ENCODE measurements around the gene EPN1. TPM values are rescaled to one million over a fixed set of nuclear protein-coding genes. Genes with fewer than 3 reads are reported as not detected.

EPN1 gene
- polyA plus RNA-seq, 3 donors: 71.6 to 117 (median 89.0) TPM

GRCh38 chr19:55644842-55645511, 30.0 kb upstream of the EPN1 start:
- WGBS, 3 donors: 89% methylated on average over 27 to 28 of the region's 28 CpGs
- no peak overlapping the region for H3K27ac ChIP-seq (ENCODE audit: low read depth, low read length)

GRCh38 chr19:55645512-55645881, 29.5 kb upstream of the EPN1 start:
- 66 to 75% (median 67%) methylated on average over 5 of the region's 5 CpGs for WGBS, 3 donors

DNA sequence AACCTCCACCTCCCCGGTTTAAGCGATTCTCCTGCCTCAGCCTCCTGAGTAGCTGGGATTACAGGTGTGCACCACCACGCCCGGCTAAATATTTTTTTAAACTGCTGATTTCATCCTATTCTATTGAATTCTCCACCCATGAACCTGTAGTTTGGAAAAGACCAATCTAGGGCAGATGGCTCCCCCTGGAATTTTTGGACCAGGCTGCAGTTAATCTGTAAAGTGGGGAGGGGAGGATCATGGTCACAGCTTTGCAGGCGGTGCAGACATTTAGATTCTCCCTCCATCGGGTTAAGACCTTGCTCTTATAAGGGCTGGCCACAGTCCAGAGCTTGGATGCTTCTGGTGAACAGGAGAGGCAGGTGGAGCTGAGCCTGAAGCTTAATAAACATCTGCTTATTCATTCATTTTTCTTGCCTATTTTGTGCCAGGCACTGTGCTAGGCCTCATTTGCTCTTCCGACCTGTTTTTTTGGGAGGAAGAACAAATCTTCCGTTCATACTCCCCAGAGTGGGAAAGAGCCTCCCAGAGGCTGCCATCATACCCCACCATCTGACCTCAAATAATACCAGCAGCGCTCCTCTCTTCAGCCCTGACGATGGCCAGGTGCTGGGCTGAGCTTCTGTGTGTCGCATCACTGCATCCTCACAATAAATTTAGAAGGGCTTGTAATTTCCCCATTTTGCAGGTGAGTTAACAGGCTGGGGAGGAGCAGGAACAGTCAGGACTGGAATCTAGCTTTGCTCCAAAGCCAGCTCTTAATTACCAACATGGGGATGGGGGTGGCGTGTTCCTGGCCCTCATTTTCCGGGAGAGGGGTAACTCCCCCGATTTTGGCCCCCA, 27.9 kb upstream of the EPN1 start:
- H3K27ac ChIP-seq (ENCODE audit: low read depth, low read length): no peak overlapping the region
- WGBS, 3 donors: 34 to 46% (median 45%) methylated on average over 14 of the region's 14 CpGs

More at GRCh38 chr19:55645512-55645881, 29.5 kb upstream of the EPN1 start:
- H3K27ac ChIP-seq (ENCODE audit: low read depth, low read length): no peak overlapping the region

DNA sequence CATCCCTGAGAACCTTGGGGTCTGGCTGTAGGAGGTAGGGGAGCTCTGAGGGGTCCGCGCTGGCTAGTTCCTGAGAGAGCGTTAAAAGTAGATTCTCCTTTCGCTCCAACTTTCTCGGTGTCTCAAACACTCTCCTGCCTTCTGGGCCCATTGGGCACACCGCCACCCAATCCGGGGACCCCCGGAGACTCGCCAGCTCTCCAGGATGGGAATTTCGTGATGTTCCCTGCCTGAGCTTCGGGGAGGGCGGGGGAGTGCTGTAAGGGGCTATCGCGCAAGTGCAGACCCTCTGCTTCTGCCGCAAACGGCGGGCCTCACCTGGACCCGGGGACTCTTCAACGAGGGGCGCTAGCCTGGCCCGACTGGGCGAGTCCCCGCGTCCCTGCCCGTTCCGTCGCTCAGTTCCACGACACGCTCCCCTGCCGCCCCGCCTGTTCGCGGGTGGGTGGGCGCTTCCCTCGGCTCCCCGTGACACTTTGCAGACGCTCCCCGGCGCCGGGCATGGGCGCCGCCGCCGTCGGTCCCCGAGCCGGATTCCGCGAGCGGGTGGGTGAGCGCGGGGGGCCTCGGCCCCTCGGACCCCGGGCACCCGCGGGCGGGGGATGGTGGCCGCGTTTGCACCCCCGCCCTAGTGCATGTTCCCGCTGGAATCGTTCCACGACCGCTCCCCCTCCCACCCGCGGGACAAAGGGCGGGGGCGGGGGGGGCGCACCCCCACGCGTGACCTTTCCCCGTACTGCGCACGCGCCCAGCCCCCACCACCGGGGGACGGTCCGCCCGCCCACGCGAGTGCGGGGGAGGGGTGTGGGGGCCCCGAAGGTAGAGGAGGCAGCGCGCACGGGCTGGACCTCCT, 27.1 kb upstream of the EPN1 start, which contains the start of gene CCDC106:
Gene CCDC106 (plus strand): TSS at position 481 of the 853 bp plus-strand sequence. CDS start 835 bp downstream, outside the sequence.
- no peak within 1 kb of the TSS for H3K27ac ChIP-seq (ENCODE audit: low read depth, low read length)
- 1 to 2% (median 1%) methylated on average over 78 to 87 of the region's 87 CpGs for WGBS, 3 donors

DNA sequence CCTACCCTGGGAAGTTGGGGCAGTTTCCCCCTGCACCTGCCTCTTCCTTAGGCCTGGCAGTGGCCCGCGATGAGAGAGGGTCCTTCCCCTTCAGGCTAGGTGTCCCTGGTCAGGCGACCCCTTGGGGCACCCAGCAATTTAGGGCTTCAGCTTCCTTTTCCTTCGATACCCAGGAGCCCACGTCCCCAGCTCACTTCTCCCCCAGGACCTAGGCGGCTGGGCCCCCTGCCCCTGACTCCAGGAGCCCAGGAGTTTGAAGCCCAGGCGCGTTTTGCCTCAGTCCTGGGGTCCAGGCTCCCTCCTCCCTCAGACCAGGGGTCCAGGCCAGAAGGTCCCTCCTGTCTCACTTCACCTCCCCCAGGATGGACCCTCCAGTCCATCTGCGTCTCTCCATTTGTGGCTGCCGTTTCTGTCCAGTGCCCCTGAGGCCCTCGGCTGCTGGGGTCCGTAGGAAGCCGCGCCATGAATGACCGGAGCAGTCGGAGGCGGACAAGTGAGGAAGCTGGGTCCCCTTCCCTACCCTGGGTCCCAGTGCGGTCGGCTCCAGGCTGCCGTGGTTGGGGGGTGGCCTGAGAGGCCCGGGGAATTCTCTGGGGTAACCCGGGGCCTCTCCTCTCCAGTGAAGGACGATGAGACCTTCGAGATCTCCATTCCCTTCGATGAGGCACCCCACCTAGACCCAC, 26.3 kb upstream of the EPN1 start:
- WGBS, 3 donors: 19 to 35% (median 19%) methylated on average over 25 of the region's 25 CpGs
- H3K27ac ChIP-seq (ENCODE audit: low read depth, low read length): no peak overlapping the region

GRCh38 chr19:55649268-55650125, 25.5 kb upstream of the EPN1 start:
- no peak overlapping the region for H3K27ac ChIP-seq (ENCODE audit: low read depth, low read length)

DNA sequence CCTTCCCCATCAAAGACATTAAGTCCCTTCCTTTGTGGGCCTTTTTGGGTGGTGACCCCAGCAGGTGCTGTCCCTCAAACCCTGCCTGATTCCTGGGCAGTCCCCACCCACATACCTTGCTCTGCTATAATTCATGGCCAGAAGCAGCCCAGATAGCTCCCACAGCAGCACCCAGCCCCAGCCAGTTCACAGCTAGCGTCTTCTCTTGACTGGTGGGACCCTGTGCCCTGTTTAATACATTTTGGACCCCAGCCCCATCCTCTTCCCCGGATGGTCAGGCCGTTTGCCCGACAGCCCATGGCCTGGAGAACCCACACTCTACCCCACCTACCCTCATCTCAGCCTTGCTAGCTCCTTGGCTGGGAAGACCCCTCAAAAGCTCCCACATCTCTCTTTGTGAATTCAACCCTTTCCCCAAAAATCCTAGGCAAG, 24.9 kb upstream of the EPN1 start:
- H3K27ac ChIP-seq (ENCODE audit: low read depth, low read length): no peak overlapping the region
- WGBS, 3 donors: 89 to 94% (median 93%) methylated on average over 4 of the region's 4 CpGs

More at GRCh38 chr19:55649268-55650125, 25.5 kb upstream of the EPN1 start:
- 68 to 84% (median 74%) methylated on average over 17 of the region's 17 CpGs for WGBS, 3 donors

DNA sequence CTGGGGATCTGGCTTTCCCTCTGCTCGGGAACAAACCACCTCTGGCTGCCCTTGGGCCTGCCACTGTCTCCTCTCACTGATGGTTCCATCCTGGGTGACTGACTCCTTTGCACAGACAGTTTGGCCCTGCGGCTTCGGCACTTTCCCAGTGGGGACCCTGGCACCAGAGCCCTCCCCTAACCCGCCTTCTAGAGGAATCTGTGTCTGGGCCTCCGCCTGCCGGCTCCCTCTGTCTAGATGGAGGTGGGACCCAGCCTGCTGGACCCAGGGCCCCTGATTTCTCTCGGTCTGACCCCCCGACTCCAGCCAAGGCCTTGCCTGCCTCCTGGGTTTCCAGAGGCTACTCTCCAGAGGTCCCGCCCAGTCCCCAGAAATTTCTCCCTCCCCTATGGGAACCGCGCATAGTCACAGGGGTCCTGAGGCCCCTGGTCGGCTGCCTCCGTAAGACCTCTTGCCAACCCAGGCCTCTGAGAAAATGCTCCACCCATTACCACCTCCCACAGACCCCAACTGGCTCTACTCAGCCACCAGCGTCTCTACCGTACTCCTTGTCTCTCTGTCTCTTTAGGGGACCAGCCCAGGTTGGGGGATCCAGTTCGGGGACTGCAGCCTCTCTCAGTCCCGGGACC, 24.3 kb upstream of the EPN1 start:
- H3K27ac ChIP-seq (ENCODE audit: low read depth, low read length): no peak overlapping the region
- 89 to 93% (median 92%) methylated on average over 17 of the region's 17 CpGs for WGBS, 3 donors

- WGBS, 3 donors: 84 to 87% (median 84%) methylated on average over 18 of the region's 18 CpGs
These were observed 23.8 kb upstream of the EPN1 start for GRCh38 chr19:55651236-55651635.

DNA sequence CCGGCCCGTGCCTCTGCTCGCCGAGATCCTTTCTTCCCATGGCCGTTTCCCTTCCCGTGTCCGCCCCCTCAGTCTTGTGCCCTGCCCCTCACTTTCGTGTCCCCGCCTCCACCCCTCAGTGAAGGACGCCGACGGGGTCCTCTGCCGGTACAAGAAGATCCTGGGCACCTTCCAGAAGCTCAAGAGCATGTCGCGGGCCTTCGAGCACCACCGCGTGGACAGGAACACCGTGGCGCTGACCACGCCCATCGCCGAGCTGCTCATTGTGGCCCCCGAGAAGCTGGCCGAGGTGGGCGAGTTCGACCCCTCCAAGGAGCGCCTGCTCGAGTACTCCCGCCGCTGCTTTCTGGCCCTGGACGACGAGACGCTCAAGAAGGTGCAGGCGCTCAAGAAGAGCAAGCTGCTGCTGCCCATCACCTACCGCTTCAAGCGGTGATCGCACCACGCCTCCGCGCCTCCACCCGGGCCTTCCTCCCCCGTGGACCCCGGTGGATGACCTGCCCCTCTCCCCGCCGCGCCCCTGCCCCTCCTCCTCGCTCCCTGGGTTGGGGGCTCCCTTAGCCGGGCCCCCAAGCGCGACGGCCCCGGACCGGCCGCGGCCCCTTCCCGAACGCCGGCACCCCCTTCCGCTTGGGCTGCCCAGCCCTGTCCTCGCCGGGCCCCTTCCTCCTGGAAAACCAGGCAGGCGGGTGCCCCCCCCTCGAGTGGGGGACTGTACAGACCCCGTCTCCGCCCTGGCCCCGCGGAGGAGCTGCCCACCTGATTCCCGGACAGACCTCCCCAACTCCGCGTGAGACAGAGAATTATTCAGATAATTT, 22.5 kb upstream of the EPN1 start:
- H3K27ac ChIP-seq (ENCODE audit: low read depth, low read length): no peak overlapping the region
- WGBS, 3 donors: 80 to 85% (median 82%) methylated on average over 66 to 71 of the region's 71 CpGs

More at GRCh38 chr19:55651236-55651635, 23.8 kb upstream of the EPN1 start:
- H3K27ac ChIP-seq (ENCODE audit: low read depth, low read length): no peak overlapping the region

GRCh38 chr19:55653651-55654322, 21.2 kb upstream of the EPN1 start:
- H3K27ac ChIP-seq (ENCODE audit: low read depth, low read length): peak overlapping the region; percentile 84
- 0 to 1% (median 1%) methylated on average over 56 to 57 of the region's 57 CpGs for WGBS, 3 donors

GRCh38 chr19:55654323-55654867, 20.6 kb upstream of the EPN1 start:
- H3K27ac ChIP-seq (ENCODE audit: low read depth, low read length): peak overlapping the region; percentile 92
- 0 to 1% (median 0%) methylated on average over 52 of the region's 52 CpGs for WGBS, 3 donors

GRCh38 chr19:55654868-55655647, 20.0 kb upstream of the EPN1 start, which contains the start of gene U2AF2:
U2AF2 (plus strand) TSS chr19:55655035; CDS start chr19:55655105, 70 bp downstream.
- peak within 1 kb of the TSS; percentile 92 for H3K27ac ChIP-seq (ENCODE audit: low read depth, low read length)
- WGBS, 3 donors: 0 to 1% (median 0%) methylated on average over 68 to 95 of the region's 95 CpGs

GRCh38 chr19:55655648-55656040, 19.4 kb upstream of the EPN1 start:
- no peak overlapping the region for H3K27ac ChIP-seq (ENCODE audit: low read depth, low read length)
- 0% methylated on average over 19 of the region's 19 CpGs for WGBS, 3 donors
